Testis (tissue), 3 donors: ENCODE results near the gene ZFP64. TPM values are rescaled to one million over a fixed set of nuclear protein-coding genes. Genes with fewer than 3 reads are reported as not detected.
A peak's percentile ranks its signal among the peaks of the same experiment; 100 is the strongest.

ENCODE experiments used
- DNase-seq: peaks from one replicate; pipeline ENCODE4 v3.0.0-alpha.2; 2019
- H3K27ac ChIP-seq, 2 donors: fragments of 200-600 bp; sonication (generic); one replicate each; pipeline ENCODE4 v1.5.1; 2019
- H3K27me3 ChIP-seq: fragments of 200-600 bp; sonication (generic); one replicate; pipeline ENCODE4 v1.5.1; 2019
- H3K36me3 ChIP-seq: fragments of 200-600 bp; sonication (generic); one replicate; pipeline ENCODE4 v1.5.1; 2017; ENCODE audit warnings: low read depth; ENCODE audit errors: missing control alignments
- H3K4me1 ChIP-seq: fragments of 200-600 bp; sonication (generic); one replicate; pipeline ENCODE4 v1.5.1; 2019
- H3K4me3 ChIP-seq, 2 donors: fragments of 200-600 bp; sonication (generic); one replicate each; pipeline ENCODE4 v1.5.1; 2017 to 2019
- H3K9me3 ChIP-seq: fragments of 200-600 bp; sonication (generic); one replicate; pipeline ENCODE4 v1.5.1; 2017
- POLR2A ChIP-seq: fragments of 450-650 bp; IDR thresholded peaks from one replicate; pipeline ENCODE4 v1.6.1; 2017; ENCODE audit warnings: antibody characterized with exemption, mild to moderate bottlenecking, moderate library complexity
- WGBS, 2 donors: methylation state at CpG; one replicate each; pipeline ENCODE4 v1.1.5; 2018; 5-methylcytosine and 5-hydroxymethylcytosine counted together
- intact Hi-C: fragments of 100-400 bp; cut with DNase I; formaldehyde crosslinking; loops from one replicate; pipeline ENCODE4 v1.15.1; 2023; ENCODE audit warnings: low total_unique reads
- polyA plus RNA-seq: library from polyadenylated mRNA; stranded (reverse); fragments of 350-450 nt; fragmentation: Illumina TruSeq; extraction: RNeasy Lipid Tissue Mini Kit (QIAGEN cat#74804); gene quantifications from one replicate; pipeline ENCODE4 v1.2.3, GENCODE V29; 2014; ENCODE audit warnings: low read depth, low replicate concordance; ENCODE audit not compliant: insufficient read depth
- total RNA-seq, 2 donors: library from RNA; depleted of rRNA; stranded (reverse); fragments of >200 nt; gene quantifications; one replicate each; pipeline ENCODE4 v1.2.3, GENCODE V29; 2016
- TF ChIP-seq, protein P1 (sequence below), 3 experiments: fragments of 450-650 bp in 2 of 3; fragments of 200-600 bp in 1 of 3; sonication (generic) in 1 of 3; IDR thresholded peaks; one replicate each; pipeline ENCODE4 v1.5.1; 2016 to 2019; ENCODE audit warnings: antibody characterized with exemption in 3 of 3, mild to moderate bottlenecking in 2 of 3, moderate library complexity in 1 of 3

ZFP64 gene
- total and polyA plus RNA-seq, 3 donors from 2014 or later, result 16.4 to 33.6 (median 24.8) TPM

DNA sequence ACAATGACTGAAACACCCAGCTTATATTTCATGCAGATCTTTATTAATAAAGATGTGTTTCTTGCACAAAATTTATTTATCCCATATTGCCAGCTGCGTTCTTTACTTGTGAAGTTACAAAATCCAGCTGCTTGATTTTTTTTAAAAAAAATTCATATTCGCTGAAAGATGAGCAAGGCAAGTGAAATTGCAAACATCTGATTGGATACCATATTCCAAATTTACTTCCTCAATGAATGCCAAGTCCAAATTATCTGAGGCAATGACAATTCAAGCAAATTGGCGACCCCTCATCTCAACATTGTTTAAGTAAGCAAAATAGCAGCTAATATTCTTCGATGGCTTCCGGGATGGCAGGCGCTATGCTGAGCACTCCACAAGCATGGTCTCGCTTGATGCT lies 37.7 kb downstream of the ZFP64 start:
- Histone ChIP-seq H3K36me3 (no peaks in the 10 kb centered on the region), H3K27ac (no peak overlapping the region), H3K4me1 (no peaks in the 10 kb centered on the region), H3K27me3 (no peaks in the 10 kb centered on the region), H3K4me3 (no peak overlapping the region), H3K9me3 (no peaks in the 10 kb centered on the region)
- TF ChIP-seq, protein P1, sequence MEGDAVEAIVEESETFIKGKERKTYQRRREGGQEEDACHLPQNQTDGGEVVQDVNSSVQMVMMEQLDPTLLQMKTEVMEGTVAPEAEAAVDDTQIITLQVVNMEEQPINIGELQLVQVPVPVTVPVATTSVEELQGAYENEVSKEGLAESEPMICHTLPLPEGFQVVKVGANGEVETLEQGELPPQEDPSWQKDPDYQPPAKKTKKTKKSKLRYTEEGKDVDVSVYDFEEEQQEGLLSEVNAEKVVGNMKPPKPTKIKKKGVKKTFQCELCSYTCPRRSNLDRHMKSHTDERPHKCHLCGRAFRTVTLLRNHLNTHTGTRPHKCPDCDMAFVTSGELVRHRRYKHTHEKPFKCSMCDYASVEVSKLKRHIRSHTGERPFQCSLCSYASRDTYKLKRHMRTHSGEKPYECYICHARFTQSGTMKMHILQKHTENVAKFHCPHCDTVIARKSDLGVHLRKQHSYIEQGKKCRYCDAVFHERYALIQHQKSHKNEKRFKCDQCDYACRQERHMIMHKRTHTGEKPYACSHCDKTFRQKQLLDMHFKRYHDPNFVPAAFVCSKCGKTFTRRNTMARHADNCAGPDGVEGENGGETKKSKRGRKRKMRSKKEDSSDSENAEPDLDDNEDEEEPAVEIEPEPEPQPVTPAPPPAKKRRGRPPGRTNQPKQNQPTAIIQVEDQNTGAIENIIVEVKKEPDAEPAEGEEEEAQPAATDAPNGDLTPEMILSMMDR (IDR thresholded peaks at IDR 0.05), result no peak
- TF ChIP-seq POLR2A, result no peak
- 66 to 84% methylated on average over 7 of the region's 7 CpGs for WGBS, 2 donors
- intact Hi-C loops, result no loop called here
- DNase-seq, result no peak

DNA sequence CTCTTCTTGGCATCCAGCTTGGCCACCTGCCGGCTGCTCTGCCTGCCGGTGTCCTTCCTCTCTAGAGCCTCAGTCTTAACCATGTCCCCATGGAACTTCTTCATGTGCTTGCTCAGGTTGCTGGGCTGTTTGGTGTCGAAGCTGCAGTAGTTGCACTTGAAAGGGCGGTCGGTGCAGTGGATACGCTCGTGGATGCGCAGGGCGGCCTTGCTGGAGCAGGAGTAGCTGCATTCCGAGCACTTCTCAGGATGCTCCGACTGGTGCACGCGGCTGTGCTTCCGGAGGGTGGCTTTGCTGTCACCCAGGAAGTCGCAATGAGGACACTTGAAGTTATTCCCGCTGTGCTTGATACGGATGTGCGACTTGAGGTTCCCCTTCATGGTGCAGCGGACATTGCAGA lies 38.7 kb downstream of the ZFP64 start:
- intact Hi-C loops, result no loop called here
- H3K27me3 ChIP-seq, result no peaks in the 10 kb centered on the region
- 76 to 78% methylated on average over 9 to 19 of the region's 19 CpGs for WGBS, 2 donors
- no peaks in the 10 kb centered on the region for H3K36me3 ChIP-seq
- no peaks in the 10 kb centered on the region for H3K9me3 ChIP-seq
- H3K4me1 ChIP-seq, result no peaks in the 10 kb centered on the region
- no peak for DNase-seq
- TF ChIP-seq, protein P1 (IDR thresholded peaks at IDR 0.05), result no peak
- TF ChIP-seq POLR2A, result no peak
- no peak overlapping the region for H3K27ac ChIP-seq
- no peak overlapping the region for H3K4me3 ChIP-seq

DNA sequence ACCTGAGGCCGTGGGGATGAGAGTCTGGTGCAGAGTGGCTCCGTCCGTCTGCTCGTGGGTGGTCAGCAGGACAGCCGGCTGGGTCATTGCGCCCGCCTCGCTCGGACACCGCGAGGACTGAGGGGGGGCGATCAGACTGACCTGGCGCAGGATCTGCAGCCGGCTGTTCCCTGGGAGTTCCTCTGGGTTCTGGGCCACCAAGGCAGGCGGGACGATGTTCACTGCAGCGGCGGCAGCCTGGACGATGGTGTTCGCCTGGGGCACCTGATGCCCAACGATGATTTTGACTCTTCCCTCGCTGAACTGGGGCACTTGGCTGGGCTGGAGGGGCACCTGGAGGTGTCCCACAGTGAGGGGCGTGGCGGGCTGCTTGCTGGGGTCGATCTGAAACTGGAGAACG lies 39.2 kb downstream of the ZFP64 start:
- no peaks in the 10 kb centered on the region for H3K4me1 ChIP-seq
- no peaks in the 10 kb centered on the region for H3K36me3 ChIP-seq
- H3K9me3 ChIP-seq, result no peaks in the 10 kb centered on the region
- intact Hi-C loops, result no loop called here
- TF ChIP-seq, protein P1 (IDR thresholded peaks at IDR 0.05), result no peak
- no peak for TF ChIP-seq POLR2A
- H3K27ac ChIP-seq, result no peak overlapping the region
- H3K27me3 ChIP-seq, result no peaks in the 10 kb centered on the region
- no peak overlapping the region for H3K4me3 ChIP-seq
- 73 to 87% methylated on average over 7 to 26 of the region's 26 CpGs for WGBS, 2 donors
- no peak for DNase-seq

DNA sequence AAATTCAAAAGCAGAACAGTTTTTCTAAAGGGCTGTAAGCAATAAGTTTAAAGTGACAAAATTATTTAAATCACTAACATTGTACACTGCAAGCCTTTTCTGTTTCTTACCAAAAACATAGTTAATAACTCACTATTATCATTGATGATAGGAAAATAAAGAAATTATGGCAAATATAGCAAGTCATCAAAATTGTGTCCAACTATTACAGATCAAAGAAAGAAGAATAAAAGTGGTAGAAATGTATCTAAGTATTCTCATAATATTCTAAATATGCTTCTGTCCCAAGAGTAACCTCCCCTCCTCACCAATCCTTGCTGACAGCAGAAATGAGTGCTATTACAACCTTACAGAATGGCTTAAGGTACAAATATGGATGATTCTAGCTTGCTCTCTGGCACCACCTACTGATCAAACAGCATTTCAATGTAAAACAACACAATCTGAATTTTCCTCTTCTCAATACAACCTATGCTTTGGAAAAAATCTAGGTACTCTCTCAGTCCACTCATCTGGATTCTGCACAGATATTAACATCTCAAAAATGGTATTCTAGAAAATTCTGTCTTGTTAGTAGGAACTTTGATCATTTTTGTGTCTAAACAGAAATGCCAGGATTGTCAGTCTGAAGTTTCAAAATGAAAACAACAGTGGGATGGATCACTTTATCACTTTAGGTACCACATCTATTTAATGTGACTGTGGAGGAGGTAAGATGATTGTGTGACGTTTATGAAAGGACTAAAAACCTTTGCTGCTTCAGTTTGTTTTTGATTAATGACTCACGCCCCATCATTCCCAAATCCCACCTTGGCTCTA lies 40.9 kb downstream of the ZFP64 start:
- no peak for TF ChIP-seq POLR2A
- TF ChIP-seq, protein P1 (IDR thresholded peaks at IDR 0.05), result peak; percentile 15 to 61 (median 51)
- Histone ChIP-seq H3K9me3 (no peaks in the 10 kb centered on the region), H3K27ac (no peak overlapping the region), H3K36me3 (no peaks in the 10 kb centered on the region), H3K27me3 (no peaks in the 10 kb centered on the region), H3K4me1 (no peaks in the 10 kb centered on the region), H3K4me3 (no peak overlapping the region)
- DNase-seq, result peak; percentile 52
- intact Hi-C loops, result no loop called here
- 60 to 70% methylated on average over 2 of the region's 2 CpGs for whole genome bisulfite sequencing, 2 donors

DNA sequence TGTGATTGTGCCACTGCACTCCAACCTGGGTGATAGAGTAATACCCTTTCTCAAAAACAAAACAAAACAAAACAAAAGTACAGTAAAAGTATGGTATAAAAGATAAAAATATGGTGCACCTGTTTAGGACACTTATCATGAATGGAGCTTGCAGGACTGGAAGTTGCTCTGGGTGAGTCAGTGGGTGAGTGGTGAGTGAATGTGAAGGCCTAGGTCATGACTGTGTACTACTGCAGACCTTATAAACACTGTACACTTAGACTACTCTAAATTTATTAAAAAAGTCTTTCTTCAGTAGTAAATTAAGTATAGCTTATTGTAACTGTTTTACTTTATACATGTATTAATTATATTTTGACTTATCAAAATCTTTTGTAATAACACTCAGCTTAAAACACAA lies 46.0 kb downstream of the ZFP64 start:
- Histone ChIP-seq H3K36me3 (no peaks in the 10 kb centered on the region), H3K27me3 (no peaks in the 10 kb centered on the region), H3K4me1 (no peaks in the 10 kb centered on the region), H3K27ac (no peak overlapping the region), H3K9me3 (no peaks in the 10 kb centered on the region), H3K4me3 (no peak overlapping the region)
- TF ChIP-seq, protein P1 (IDR thresholded peaks at IDR 0.05), result no peak
- TF ChIP-seq POLR2A, result no peak
- DNase-seq, result no peak
- intact Hi-C loops, result no loop called here
